GM18520 (cell line): ENCODE measurements around the gene PCDHGB1.
"Not testable (repeated sequence)": the region's sequence is repeated elsewhere in the genome, so short reads cannot be mapped to it uniquely, and the experiment has no call there.

Experiments
- ATAC-seq: cut with Tn5 transposase; IDR thresholded peaks from one replicate; pipeline ENCODE4 v1.9.1; 2021; ENCODE audit not compliant: unreplicated experiment

The PCDHGB1 gene

DNA sequence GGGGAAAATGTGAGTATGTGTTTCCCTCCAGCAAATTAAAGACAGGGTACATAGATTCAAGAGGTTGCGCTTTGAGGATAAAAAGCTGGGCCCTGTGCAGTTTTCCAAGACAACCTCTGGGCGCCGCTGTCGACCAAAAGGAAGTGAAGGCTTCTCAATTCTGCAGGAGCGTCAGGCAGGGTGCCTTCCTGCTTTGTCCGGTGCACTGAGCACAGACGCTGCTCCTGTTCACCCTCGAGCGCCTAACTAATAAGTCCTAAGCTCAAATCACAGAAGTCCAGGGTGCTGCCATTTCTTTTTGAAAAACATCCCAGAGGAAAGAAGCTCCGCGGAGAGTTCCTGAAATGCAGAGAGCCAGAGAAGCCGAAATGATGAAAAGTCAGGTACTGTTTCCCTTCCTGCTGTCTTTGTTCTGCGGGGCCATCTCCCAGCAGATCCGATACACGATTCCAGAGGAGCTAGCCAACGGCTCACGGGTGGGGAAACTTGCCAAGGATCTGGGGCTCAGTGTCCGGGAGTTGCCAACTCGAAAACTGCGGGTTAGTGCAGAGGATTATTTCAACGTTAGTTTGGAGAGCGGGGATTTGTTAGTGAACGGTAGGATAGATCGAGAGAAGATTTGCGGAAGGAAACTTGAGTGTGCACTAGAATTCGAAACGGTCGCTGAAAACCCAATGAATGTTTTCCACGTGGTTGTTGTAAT is at the start of gene PCDHGB1:
PCDHGB1 (plus strand) TSS at position 183 of the 703 bp plus-strand sequence; CDS start at position 345, 162 bp downstream.
- no peak for ATAC-seq

- no peak for ATAC-seq
These were observed 46.1 kb upstream of the PCDHGB1 start, which contains the start of gene SLC25A2 for GRCh38 chr5:141303756-141304155. Gene SLC25A2, minus strand, starts transcription at chr5:141304049. Its CDS starts 184 bp downstream, at chr5:141303865.

DNA sequence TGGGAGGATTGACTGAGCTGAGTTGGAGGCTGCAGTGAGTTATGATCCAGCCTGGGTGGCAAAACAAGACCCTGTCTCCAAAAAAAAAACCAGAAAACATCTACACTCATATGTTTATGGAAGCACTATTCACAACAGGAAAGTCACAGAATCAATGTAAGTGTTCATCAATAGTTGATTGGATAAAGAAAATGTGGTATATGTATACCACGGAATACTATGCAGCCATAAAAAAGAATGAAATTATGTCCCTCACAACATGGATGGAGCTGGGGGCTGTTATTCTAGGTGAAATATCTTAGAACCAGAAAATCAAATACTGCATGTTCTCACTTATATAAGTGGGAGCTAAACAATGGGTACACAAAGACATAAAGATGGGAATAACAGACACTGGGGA is 43.3 kb upstream of the PCDHGB1 start:
- ATAC-seq = no peak

DNA sequence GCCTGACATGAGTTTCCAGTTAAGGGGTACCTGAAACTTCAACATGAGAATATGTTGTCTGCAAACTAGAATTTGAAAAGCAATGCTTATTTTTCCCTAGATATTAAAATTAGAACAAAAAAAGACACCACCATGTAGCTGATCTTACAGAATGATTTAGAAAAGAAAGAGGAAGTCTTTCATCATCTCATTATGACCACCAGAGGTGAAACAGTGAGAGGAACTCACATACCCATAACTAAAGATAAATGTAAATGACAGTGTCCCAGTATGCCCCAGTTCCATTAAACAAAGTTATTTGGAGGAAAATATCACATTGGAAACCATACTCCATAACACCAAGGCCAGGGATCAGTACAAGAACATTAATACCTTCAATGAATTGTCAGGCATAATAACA is 36.2 kb upstream of the PCDHGB1 start:
- ATAC-seq = no peak

GRCh38 chr5:141316963-141317362 is 32.9 kb upstream of the PCDHGB1 start:
- ATAC-seq = not testable (repeated sequence)

DNA sequence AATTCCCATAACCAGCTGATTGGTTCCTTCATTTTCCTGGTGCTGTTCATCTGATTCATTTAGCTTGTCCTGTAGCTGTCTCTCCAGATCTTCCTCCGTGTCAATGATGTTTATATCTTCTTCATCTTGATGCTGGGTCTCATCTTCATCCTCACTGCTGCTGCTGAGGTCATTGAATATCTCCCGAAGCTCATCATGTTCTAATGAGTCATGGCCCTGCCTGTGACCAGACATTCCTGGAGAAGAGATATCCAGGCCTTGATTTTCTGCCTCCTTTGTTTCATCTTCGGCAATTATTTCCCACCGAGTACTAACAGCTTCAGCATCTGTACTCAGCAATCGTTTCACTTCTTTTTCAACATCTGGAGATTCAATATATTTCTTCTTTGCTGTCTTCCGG is 30.7 kb upstream of the PCDHGB1 start:
- no peak for ATAC-seq

DNA sequence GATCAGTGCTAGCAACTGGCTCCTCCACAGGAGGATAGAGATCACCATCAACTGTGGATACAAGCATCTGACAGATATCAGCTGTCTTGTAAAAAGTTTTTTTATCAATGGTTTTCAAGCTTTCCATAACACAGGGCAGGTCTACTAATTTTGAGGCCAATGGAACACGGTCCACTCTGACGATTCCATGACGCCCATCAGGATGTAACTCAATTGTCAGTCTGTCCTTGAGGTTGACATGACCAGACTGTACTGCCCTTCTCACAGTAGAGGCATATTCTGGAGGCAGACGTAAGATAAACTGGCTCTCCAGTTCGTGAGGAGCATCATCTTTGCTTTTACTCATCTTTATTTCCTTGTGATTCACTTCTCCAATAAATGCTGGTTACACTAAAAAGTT is 30.2 kb upstream of the PCDHGB1 start:
- ATAC-seq = no peak

- ATAC-seq = peak; percentile 89
These were observed 29.4 kb upstream of the PCDHGB1 start, which contains the start of gene TAF7 for GRCh38 chr5:141320225-141321169. Gene TAF7, minus strand, starts transcription at chr5:141320784. Its CDS starts 740 bp downstream, at chr5:141320044.

DNA sequence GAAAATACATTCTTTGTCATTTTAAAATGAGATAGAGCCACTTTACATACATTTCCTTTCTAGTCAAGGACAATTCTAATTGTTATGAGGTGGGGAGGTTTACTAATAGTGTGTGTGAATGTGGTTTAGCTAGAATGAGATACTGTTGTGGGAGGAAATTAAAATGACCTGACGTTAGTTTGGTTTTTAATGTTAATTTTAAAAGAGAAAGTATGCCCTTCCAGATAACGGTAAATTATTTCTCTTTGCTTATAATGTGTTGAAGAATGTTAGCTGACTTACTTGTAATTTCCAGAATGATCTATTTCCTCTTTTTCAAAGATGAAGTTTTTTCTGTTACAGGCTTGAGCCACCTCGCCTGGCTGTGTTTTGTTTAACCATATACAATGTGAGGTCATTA is 27.6 kb upstream of the PCDHGB1 start:
- ATAC-seq = no peak

GRCh38 chr5:141326088-141326854 is 23.6 kb upstream of the PCDHGB1 start:
- ATAC-seq = no peak

DNA sequence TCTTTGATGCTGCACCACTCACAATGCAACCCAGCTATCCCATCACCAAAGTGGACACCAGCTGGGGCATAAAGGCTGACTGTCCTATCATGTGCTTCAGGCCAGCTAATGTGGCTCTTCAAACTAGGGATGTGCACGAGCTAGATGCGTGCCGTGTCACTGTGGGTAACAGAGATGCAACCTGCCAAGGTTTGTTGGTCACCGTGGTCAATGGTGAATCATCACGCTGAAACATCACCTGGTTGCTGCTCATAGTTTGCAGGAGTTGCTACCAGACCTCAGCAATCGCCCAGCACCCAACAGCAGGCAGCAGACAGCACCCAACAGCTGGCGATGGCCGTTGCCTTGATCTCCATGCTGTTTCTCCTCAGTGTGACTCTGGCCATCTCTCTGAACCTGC is 21.7 kb upstream of the PCDHGB1 start:
- no peak for ATAC-seq

DNA sequence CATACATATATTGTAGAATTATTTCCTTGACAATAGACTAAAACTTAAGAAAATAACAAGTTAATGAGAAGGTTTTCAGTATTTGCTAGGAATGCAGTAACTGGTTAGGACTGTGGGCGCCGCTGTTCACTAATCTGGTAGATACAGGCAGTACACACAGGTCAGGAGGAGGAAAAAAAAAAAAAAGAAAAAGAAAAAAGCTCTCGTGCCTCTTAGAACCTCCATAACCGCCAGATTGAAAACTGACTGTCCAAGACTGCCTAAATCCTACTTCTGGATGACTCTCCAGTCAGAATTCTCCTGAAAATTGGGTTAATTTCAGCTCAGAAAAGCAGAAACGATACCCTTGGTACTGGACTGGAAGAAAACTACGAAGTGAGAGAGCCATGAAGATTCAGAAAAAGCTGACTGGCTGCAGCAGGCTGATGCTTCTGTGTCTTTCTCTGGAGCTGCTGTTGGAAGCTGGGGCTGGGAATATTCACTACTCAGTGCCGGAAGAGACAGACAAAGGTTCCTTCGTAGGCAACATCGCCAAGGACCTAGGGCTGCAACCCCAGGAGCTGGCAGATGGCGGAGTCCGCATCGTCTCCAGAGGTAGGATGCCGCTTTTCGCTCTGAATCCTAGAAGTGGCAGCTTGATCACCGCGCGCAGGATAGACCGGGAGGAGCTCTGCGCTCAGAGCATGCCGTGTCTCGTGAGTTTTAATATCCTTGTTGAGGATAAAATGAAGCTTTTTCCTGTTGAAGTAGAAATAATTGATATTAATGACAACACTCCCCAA is 19.4 kb upstream of the PCDHGB1 start, which contains the start of gene PCDHGA1:
PCDHGA1 (plus strand) TSS at position 216 of the 782 bp plus-strand sequence.
- no peak for ATAC-seq

DNA sequence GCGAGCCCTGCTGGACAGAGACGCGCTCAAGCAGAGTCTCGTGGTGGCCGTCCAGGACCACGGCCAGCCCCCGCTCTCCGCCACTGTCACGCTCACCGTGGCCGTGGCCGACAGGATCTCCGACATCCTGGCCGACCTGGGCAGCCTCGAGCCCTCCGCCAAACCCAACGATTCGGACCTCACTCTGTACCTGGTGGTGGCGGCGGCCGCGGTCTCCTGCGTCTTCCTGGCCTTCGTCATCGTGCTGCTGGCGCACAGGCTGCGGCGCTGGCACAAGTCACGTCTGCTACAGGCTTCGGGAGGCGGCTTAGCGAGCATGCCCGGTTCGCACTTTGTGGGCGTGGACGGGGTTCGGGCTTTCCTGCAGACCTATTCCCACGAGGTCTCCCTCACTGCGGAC is 17.3 kb upstream of the PCDHGB1 start:
- ATAC-seq = not testable (repeated sequence)

DNA sequence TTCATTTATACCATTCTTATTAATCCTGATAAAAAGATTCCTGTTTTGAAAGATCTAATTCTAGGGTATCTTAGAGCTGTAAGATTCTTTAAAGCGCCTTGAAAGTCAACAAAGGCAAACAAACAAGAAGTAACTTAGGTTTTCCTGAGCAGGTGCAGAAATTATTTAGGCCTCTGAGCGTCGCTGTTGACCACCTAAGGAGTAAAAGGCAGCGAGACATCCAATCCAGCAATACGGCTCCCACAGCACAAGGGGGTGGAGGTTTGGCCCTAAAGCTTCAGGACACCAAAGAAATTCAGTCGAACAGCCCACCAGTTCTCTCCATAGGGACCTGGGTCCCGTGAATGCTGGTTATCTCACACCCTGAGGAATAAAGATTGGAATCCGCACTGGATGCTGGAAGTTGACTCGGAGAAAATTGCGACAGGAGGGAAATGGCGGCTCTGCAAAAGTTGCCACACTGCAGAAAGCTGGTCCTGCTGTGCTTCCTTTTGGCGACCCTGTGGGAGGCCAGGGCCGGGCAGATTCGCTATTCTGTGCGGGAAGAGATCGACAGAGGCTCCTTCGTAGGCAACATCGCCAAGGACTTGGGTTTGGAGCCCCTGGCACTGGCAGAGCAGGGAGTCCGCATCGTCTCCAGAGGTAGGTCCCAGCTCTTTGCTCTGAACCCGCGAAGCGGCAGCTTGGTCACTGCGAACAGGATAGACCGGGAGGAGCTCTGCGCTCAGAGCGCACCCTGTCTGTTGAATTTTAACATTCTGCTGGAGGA is 11.2 kb upstream of the PCDHGB1 start, which contains the start of gene PCDHGA2:
PCDHGA2 (plus strand) TSS at position 223 of the 769 bp plus-strand sequence.
- ATAC-seq = no peak

DNA sequence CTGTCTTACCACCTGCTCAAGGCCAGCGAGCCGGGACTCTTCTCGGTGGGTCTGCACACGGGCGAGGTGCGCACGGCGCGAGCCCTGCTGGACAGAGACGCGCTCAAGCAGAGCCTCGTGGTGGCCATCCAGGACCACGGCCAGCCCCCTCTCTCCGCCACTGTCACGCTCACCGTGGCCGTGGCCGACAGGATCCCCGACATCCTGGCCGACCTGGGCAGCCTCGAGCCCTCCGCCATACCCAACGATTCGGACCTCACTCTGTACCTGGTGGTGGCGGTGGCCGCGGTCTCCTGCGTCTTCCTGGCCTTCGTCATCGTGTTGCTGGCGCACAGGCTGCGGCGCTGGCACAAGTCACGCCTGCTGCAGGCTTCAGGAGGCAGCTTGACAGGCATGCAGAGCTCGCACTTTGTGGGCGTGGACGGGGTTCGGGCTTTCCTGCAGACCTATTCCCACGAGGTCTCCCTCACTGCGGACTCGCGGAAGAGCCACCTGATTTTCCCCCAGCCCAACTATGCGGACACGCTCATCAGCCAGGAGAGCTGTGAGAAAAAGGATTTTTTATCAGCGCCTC is 9.0 kb upstream of the PCDHGB1 start:
- not testable (repeated sequence) for ATAC-seq

DNA sequence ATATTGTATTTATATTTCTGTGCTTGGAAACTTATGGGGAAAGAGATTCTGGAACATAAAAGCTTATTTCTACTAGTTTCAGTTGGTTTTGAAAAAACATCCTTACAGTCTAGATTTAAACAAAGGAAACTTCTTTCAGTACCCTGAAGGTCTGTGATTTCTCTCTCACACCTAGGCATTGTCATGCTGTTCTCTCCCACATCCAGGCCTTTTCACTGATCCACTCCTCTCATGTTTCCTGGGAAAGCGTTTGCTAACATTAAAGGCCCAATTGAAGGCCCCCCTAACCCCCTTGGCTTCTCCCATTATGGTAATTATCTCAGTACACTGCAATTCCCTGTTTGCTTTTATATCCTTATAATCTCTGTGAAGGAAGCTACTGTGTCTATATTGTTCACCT is 7.1 kb upstream of the PCDHGB1 start:
- ATAC-seq = no peak

DNA sequence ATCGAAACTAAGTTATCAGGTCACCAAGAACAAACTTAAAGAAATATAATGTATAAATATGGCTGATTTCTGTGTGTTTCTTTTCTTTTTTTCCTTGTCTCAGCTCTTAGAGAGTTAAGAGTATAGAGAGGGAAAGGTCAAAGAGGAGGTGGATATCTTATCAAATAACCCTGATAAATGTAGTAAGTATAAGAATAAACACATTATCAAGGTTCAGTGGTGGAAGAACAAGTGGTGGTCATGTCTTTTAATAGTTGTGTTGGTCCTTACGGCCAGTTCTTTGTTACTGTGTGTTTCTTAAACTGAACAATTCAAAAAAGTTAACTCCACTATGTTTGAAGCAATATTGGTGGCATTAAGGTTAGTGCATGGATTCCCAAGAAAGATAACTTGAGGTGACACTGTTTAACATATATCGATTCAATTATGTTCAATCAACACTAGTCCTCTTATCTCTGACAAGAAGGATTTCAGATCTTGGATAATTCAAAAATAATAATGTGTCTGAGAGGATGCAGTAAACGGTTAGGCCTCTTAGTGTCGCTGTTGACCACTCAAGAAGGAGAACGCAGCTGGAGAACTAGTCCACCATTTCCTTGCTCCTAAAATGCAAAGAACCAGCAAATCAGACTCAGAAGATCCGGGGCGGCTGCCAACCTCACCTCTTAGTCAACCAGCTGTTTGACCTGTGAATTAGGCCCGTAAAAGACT is 6.5 kb upstream of the PCDHGB1 start, which contains the start of gene PCDHGA3:
PCDHGA3 (plus strand) TSS at position 588 of the 711 bp plus-strand sequence. CDS start 205 bp downstream, outside the sequence.
- no peak for ATAC-seq

- no peak for ATAC-seq
These were observed 5.9 kb upstream of the PCDHGB1 start for GRCh38 chr5:141343953-141344463.
